ENCODE results near the gene PAF1.

DNA sequence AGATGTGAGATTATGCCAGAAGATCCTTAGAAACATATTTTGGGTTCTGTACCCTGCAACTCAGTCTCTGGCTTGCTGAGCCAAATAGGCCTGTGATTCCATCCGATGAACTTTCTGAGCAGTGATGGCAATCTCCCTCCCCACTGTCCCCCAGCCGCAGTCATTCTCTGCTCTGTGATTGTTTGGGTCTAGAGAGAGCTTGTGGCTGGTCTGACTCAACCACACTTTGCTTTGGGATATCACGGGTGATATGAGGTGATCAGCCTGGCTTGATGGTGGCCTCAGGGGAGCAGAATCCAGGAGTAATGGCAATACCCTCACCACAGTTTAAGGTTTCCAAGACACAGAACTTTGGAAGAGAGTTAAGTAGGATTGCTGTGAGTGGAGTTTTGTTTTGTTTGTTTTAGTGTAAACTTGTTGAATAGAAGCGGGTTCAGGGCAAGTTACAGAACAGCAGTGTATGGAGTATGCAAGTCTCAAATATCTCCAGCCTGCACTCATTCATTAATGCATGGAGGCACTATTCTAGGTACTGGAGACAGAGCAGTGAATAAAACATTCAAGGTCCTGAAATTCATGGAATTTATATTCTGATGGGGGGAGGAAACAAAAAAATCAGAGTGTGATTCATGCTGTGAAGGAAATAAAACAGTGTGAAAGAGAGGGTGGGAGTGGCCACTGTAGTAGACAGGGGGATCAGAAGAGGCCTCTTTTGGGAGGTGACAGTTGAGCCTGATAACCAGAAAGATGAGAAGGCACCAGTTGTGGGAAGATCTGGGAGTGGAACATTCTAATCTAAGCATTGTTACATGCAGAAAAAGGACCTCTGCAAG is 43.4 kb downstream of the PAF1 start:
- TF ChIP-seq POLR2AphosphoS5 (IDR thresholded peaks at IDR 0.05; ENCODE audit: low read depth, low read length) (no peak), TCF7L2 (IDR thresholded peaks at IDR 0.05; ENCODE audit: low read depth, low read length) (no peak), SIN3A (IDR thresholded peaks at IDR 0.05; ENCODE audit: borderline replicate concordance, insufficient read depth, low read depth, low read length) (no peak)
- TF ChIP-seq, protein P1, sequence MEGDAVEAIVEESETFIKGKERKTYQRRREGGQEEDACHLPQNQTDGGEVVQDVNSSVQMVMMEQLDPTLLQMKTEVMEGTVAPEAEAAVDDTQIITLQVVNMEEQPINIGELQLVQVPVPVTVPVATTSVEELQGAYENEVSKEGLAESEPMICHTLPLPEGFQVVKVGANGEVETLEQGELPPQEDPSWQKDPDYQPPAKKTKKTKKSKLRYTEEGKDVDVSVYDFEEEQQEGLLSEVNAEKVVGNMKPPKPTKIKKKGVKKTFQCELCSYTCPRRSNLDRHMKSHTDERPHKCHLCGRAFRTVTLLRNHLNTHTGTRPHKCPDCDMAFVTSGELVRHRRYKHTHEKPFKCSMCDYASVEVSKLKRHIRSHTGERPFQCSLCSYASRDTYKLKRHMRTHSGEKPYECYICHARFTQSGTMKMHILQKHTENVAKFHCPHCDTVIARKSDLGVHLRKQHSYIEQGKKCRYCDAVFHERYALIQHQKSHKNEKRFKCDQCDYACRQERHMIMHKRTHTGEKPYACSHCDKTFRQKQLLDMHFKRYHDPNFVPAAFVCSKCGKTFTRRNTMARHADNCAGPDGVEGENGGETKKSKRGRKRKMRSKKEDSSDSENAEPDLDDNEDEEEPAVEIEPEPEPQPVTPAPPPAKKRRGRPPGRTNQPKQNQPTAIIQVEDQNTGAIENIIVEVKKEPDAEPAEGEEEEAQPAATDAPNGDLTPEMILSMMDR (IDR thresholded peaks at IDR 0.05), result no peak
- TF ChIP-seq, protein P2, sequence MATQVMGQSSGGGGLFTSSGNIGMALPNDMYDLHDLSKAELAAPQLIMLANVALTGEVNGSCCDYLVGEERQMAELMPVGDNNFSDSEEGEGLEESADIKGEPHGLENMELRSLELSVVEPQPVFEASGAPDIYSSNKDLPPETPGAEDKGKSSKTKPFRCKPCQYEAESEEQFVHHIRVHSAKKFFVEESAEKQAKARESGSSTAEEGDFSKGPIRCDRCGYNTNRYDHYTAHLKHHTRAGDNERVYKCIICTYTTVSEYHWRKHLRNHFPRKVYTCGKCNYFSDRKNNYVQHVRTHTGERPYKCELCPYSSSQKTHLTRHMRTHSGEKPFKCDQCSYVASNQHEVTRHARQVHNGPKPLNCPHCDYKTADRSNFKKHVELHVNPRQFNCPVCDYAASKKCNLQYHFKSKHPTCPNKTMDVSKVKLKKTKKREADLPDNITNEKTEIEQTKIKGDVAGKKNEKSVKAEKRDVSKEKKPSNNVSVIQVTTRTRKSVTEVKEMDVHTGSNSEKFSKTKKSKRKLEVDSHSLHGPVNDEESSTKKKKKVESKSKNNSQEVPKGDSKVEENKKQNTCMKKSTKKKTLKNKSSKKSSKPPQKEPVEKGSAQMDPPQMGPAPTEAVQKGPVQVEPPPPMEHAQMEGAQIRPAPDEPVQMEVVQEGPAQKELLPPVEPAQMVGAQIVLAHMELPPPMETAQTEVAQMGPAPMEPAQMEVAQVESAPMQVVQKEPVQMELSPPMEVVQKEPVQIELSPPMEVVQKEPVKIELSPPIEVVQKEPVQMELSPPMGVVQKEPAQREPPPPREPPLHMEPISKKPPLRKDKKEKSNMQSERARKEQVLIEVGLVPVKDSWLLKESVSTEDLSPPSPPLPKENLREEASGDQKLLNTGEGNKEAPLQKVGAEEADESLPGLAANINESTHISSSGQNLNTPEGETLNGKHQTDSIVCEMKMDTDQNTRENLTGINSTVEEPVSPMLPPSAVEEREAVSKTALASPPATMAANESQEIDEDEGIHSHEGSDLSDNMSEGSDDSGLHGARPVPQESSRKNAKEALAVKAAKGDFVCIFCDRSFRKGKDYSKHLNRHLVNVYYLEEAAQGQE (IDR thresholded peaks at IDR 0.05; ENCODE audit: insufficient read depth in 1 of 2, low read depth in 2 of 2, low read length in 1 of 2), result no peak
